Esophagus muscularis mucosa (tissue), 4 donors: ENCODE results near the gene GRM5.
"Not testable (repeated sequence)": the region's sequence is repeated elsewhere in the genome, so short reads cannot be mapped to it uniquely, and the experiment has no call there.

Source experiments
- EP300 ChIP-seq: sonication (generic); formaldehyde crosslinking; IDR thresholded peaks from one replicate; pipeline ENCODE4 v1.6.1; 2017; ENCODE audit warnings: antibody characterized with exemption
- POLR2A ChIP-seq: fragments of 450-650 bp; IDR thresholded peaks from one replicate; pipeline ENCODE4 v1.6.1; 2017; ENCODE audit warnings: antibody characterized with exemption, moderate library complexity, mild to moderate bottlenecking, low read depth
- POLR2AphosphoS5 ChIP-seq, 2 donors: sonication (generic); formaldehyde crosslinking; IDR thresholded peaks; one replicate each; pipeline ENCODE4 v1.6.1; 2017; ENCODE audit warnings: antibody characterized with exemption in 2 of 2
- TF ChIP-seq, protein P1 (sequence below), 3 experiments: fragments of 200-600 bp in 2 of 3; fragments of 450-650 bp in 1 of 3; sonication (generic) in 2 of 3; IDR thresholded peaks; one replicate each; pipeline ENCODE4 v1.5.1; 2017 to 2019; ENCODE audit warnings: antibody characterized with exemption in 3 of 3, mild to moderate bottlenecking in 2 of 3, moderate library complexity in 1 of 3

DNA sequence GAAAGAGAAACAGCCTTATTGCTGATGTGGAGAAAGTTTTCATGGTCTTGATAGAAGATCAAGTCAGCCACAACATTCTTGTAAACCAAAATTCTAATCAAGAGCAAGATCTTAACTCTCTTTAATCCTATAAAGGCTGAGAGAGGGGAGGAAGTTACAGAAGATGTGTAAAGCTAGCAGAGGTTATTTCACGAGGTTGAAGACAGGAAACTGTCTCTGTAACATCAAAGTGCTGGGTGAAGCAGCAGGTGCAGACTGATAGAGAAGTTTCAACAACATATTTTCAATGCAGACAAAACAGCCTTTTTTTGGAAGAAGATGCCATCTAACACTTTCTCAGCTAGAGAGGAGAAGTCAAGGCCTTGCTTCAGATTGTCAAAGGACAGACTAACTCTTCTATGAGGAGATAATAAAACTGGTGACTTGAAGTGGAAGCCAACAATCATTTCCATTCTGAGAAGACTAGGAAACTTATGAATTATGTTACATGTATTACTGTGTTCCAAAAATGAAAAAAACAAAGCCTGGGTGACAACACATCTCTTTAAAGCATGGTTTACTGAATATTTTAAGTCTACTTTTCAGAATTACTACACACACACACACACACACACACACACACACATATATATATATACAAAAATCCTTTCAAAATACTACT, 221.9 kb downstream of the GRM5 start:
- TF ChIP-seq POLR2AphosphoS5 (IDR thresholded peaks at IDR 0.05); POLR2A; EP300: not testable (repeated sequence)
- TF ChIP-seq, protein P1, sequence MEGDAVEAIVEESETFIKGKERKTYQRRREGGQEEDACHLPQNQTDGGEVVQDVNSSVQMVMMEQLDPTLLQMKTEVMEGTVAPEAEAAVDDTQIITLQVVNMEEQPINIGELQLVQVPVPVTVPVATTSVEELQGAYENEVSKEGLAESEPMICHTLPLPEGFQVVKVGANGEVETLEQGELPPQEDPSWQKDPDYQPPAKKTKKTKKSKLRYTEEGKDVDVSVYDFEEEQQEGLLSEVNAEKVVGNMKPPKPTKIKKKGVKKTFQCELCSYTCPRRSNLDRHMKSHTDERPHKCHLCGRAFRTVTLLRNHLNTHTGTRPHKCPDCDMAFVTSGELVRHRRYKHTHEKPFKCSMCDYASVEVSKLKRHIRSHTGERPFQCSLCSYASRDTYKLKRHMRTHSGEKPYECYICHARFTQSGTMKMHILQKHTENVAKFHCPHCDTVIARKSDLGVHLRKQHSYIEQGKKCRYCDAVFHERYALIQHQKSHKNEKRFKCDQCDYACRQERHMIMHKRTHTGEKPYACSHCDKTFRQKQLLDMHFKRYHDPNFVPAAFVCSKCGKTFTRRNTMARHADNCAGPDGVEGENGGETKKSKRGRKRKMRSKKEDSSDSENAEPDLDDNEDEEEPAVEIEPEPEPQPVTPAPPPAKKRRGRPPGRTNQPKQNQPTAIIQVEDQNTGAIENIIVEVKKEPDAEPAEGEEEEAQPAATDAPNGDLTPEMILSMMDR (IDR thresholded peaks at IDR 0.05): not testable (repeated sequence)
